Stomach (tissue), 4 donors: ENCODE measurements around the gene VPS33B.
A peak's percentile ranks its signal among the peaks of the same experiment; 100 is the strongest.

ENCODE experiments used
- EP300 ChIP-seq: sonication (generic); formaldehyde crosslinking; IDR thresholded peaks from one replicate; pipeline ENCODE4 v1.6.1; 2017; ENCODE audit warnings: antibody characterized with exemption
- POLR2A ChIP-seq, 4 donors: fragments of 450-650 bp; IDR thresholded peaks; one replicate each; pipeline ENCODE4 v1.6.1; 2016; ENCODE audit warnings: antibody characterized with exemption in 4 of 4, control low read depth in 2 of 4, mild to moderate bottlenecking in 1 of 4, moderate library complexity in 1 of 4
- TF ChIP-seq, protein P1 (sequence below), 7 experiments: fragments of 450-650 bp in 4 of 7; fragments of 200-600 bp in 3 of 7; sonication (generic) in 3 of 7; IDR thresholded peaks; one replicate each; pipeline ENCODE4 v1.5.1; 2016 to 2019; ENCODE audit warnings: antibody characterized with exemption in 7 of 7, control low read depth in 2 of 7, mild to moderate bottlenecking in 1 of 7

DNA sequence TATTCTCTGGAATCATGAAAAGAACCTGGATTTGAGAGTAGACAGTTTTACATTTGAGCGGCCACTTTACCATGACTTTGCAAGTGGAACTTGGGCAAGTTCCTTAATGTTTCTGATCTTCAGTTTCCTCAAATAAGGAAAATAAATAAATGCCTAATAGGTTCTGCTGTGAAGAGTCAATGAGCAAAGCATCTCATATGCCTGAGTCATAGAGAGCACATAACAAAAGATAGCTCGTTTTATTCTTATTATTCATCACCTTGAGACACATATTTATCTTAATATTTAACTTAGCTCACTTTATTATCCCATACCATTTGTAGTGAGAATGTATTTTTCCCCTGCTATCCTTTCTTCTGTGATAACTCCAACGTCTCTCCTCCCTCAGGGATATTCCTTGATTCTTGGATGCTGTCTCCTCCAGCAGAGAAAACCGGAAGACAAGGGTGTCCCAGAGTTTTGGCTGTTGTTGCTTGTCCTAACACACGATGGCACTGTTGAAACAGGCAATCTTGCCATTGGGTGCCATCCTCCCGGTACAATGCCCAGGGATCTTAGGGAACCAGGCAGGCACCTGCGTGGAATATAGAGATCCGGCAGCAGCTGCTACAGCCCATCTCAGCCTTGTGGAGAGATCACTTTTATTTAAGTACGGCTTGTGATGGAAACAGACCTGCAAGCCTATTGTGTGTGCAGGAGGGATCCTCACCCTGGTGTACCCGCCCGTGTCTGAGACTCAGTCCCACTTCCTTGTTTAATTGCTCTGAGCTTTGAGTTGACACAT is 33.3 kb upstream of the VPS33B start:
- no peak for TF ChIP-seq EP300
- TF ChIP-seq, protein P1, sequence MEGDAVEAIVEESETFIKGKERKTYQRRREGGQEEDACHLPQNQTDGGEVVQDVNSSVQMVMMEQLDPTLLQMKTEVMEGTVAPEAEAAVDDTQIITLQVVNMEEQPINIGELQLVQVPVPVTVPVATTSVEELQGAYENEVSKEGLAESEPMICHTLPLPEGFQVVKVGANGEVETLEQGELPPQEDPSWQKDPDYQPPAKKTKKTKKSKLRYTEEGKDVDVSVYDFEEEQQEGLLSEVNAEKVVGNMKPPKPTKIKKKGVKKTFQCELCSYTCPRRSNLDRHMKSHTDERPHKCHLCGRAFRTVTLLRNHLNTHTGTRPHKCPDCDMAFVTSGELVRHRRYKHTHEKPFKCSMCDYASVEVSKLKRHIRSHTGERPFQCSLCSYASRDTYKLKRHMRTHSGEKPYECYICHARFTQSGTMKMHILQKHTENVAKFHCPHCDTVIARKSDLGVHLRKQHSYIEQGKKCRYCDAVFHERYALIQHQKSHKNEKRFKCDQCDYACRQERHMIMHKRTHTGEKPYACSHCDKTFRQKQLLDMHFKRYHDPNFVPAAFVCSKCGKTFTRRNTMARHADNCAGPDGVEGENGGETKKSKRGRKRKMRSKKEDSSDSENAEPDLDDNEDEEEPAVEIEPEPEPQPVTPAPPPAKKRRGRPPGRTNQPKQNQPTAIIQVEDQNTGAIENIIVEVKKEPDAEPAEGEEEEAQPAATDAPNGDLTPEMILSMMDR (IDR thresholded peaks at IDR 0.05) = peak in 5 of 7 experiments; percentile 51 to 72 (median 59)
- TF ChIP-seq POLR2A (IDR thresholded peaks at IDR 0.05) = no peak
